HUDEP-2 (cell line): ENCODE data around the gene ALKAL2.

Experiments
- DNase-seq, 76 experiments: peaks; one replicate each; lab custom pipeline; 2025; ENCODE audit not compliant: unreplicated experiment in 76 of 76; lab: John Stamatoyannopoulos, UW

The ALKAL2 gene

GRCh38 chr2:274503-274902, 13.4 kb downstream of the ALKAL2 start:
- DNase-seq = peak in 1 of 76 experiments; percentile 6

GRCh38 chr2:273333-273732, 14.6 kb downstream of the ALKAL2 start:
- DNase-seq = no peak

- DNase-seq = no peak
These were observed 16.0 kb downstream of the ALKAL2 start for GRCh38 chr2:271917-272316.

GRCh38 chr2:270861-271260, 17.0 kb downstream of the ALKAL2 start:
- DNase-seq = no peak

GRCh38 chr2:269356-270030, 18.4 kb downstream of the ALKAL2 start:
- no peak for DNase-seq

- DNase-seq = peak in 31 of 76 experiments; percentile 2 to 55 (median 20)
These were observed 19.6 kb downstream of the ALKAL2 start for GRCh38 chr2:268323-268722.

GRCh38 chr2:264493-265468, 23.1 kb downstream of the ALKAL2 start, which contains the start of gene ACP1:
ACP1 (plus strand) TSS chr2:264947; CDS start chr2:264965, 18 bp downstream.
- peak in 75 of 76 experiments; percentile 31 to 93 (median 83) for DNase-seq

GRCh38 chr2:263774-264492, 24.0 kb downstream of the ALKAL2 start, which contains the start of gene SH3YL1:
SH3YL1 (minus strand) TSS chr2:264032; CDS start chr2:263984, 48 bp downstream.
- peak in 20 of 76 experiments; percentile 1 to 46 (median 19) for DNase-seq

- no peak for DNase-seq
These were observed 24.7 kb downstream of the ALKAL2 start for GRCh38 chr2:263022-263738.

- no peak for DNase-seq
These were observed 25.8 kb downstream of the ALKAL2 start for GRCh38 chr2:262117-262516.

- DNase-seq = no peak
These were observed 27.3 kb downstream of the ALKAL2 start for GRCh38 chr2:260507-261161.

- DNase-seq = no peak
These were observed 28.0 kb downstream of the ALKAL2 start for GRCh38 chr2:259789-260331.

GRCh38 chr2:258933-259332, 29.0 kb downstream of the ALKAL2 start:
- no peak for DNase-seq

- no peak for DNase-seq
These were observed 30.0 kb downstream of the ALKAL2 start for GRCh38 chr2:257842-258241.

- DNase-seq = no peak
These were observed 30.5 kb downstream of the ALKAL2 start for GRCh38 chr2:257429-257828.

GRCh38 chr2:256094-256493, 31.8 kb downstream of the ALKAL2 start:
- no peak for DNase-seq

- DNase-seq = no peak
These were observed 32.7 kb downstream of the ALKAL2 start for GRCh38 chr2:255195-255594.

GRCh38 chr2:254241-254640, 33.6 kb downstream of the ALKAL2 start:
- DNase-seq = no peak

GRCh38 chr2:253202-253638, 34.7 kb downstream of the ALKAL2 start:
- no peak for DNase-seq
